LNCaP clone FGC (cell line): ENCODE data around the gene GRM8.

Experiments used
- DNase-seq: peaks from one replicate; pipeline ENCODE4 v3.0.0-alpha.2; 2011; ENCODE audit warnings: low read depth
- H3K4me3 ChIP-seq: 2 replicates; pipeline ENCODE4 v1.5.1; 2011; ENCODE audit warnings: mild to moderate bottlenecking, low read depth, low read length, control low read depth
- TF ChIP-seq, protein P1 (sequence below): IDR thresholded peaks from 2 replicates; pipeline ENCODE4 v1.5.1; 2012; ENCODE audit warnings: mild to moderate bottlenecking; ENCODE audit not compliant: control insufficient read depth, insufficient read depth; ENCODE audit errors: extremely low read depth

Gene GRM8

GRCh38 chr7:127029823-127030222 lies 222.9 kb downstream of the GRM8 start:
- no peak overlapping the region for H3K4me3 ChIP-seq
- DNase-seq: no peak

DNA sequence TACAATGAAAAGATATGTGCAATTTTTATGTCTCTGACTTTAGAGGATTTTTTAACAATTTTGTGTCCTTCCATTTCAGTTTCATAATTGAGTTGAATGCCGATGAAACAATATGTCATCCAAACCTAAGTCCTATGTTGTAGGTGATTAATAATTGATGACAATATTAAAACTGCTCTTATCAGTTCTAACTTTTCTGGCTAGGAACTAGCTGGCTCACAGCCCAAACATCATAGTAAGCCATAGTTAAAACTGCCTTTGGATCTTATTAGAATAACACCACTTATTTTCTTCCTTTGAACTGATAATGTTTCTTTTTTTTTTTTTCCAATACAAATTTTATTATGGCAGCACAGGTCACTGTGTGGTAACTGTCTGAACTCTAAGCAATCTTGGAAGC lies 230.9 kb downstream of the GRM8 start:
- TF ChIP-seq, protein P1, sequence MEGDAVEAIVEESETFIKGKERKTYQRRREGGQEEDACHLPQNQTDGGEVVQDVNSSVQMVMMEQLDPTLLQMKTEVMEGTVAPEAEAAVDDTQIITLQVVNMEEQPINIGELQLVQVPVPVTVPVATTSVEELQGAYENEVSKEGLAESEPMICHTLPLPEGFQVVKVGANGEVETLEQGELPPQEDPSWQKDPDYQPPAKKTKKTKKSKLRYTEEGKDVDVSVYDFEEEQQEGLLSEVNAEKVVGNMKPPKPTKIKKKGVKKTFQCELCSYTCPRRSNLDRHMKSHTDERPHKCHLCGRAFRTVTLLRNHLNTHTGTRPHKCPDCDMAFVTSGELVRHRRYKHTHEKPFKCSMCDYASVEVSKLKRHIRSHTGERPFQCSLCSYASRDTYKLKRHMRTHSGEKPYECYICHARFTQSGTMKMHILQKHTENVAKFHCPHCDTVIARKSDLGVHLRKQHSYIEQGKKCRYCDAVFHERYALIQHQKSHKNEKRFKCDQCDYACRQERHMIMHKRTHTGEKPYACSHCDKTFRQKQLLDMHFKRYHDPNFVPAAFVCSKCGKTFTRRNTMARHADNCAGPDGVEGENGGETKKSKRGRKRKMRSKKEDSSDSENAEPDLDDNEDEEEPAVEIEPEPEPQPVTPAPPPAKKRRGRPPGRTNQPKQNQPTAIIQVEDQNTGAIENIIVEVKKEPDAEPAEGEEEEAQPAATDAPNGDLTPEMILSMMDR: no peak
- no peak for DNase-seq
- no peak overlapping the region for H3K4me3 ChIP-seq

More at GRCh38 chr7:127029823-127030222, 222.9 kb downstream of the GRM8 start:
- TF ChIP-seq, protein P1: no peak

DNA sequence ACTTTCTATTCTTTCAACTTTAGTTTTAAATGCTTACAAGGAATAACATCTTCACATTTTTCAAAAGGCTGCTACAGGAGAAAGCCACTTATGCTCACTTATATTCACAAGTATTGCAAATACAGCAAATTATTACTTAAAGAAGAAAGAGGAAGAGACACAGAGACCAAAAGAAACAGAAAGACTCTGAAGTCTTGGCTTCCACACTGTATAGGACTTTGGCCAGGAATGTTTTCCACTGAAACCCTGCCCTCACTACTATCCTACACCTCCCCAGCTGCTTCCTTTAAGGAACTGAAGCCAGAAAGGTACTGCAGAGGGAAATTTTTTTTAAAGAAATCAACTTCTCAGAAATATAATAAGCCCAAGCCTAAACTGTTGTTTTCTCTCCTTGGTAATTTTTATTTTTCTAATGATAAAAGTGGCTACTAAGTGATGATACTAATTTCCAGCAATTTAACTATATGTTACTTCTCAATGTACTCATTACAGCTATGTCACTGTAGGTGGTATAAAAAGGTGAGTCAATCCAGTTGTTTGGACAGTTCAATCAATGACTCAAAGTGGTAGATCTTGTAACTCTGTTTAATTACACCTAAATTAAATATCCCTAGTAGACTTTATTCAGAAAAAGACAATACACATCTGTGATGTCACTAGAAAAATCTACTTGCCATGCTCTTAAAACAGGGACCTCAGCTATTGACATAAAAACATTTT lies 231.6 kb downstream of the GRM8 start:
- no peak for DNase-seq
- TF ChIP-seq, protein P1: no peak
- no peak overlapping the region for H3K4me3 ChIP-seq

GRCh38 chr7:127018889-127019288 lies 233.9 kb downstream of the GRM8 start:
- no peak for DNase-seq
- H3K4me3 ChIP-seq: no peak overlapping the region
- TF ChIP-seq, protein P1: no peak

- no peak for DNase-seq
- H3K4me3 ChIP-seq: no peak overlapping the region
Observed at GRCh38 chr7:127017196-127017595, 235.5 kb downstream of the GRM8 start.

GRCh38 chr7:127000725-127001124 lies 252.0 kb downstream of the GRM8 start:
- TF ChIP-seq, protein P1: no peak

More at GRCh38 chr7:127017196-127017595, 235.5 kb downstream of the GRM8 start:
- TF ChIP-seq, protein P1: no peak

DNA sequence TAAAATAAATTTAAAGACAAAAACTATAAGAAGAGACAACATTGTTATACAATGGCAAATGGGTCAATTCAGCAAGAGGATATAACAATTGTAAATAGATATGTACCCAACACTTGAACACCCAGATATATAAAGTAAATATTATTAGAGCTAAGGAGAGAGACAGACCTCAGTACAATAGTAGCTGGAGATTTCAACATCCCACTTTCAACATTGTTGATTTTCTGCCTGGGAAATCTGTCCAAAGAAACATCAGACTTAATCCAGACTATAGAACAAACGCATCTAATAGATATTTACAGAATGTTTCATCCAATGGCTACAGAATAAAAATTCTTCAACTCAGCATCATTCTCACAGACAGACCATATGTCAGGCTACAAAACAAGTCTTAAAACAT lies 256.1 kb downstream of the GRM8 start:
- no peak for DNase-seq
- TF ChIP-seq, protein P1: no peak
- H3K4me3 ChIP-seq: no peak overlapping the region

More at GRCh38 chr7:127000725-127001124, 252.0 kb downstream of the GRM8 start:
- DNase-seq: no peak
- H3K4me3 ChIP-seq: no peak overlapping the region
